GM19025 (cell line): ENCODE results near the gene CCDC116.
"Not testable (repeated sequence)": the region's sequence is repeated elsewhere in the genome, so short reads cannot be mapped to it uniquely, and the experiment has no call there.

Source experiments
- ATAC-seq: cut with Tn5 transposase; IDR thresholded peaks from one replicate; pipeline ENCODE4 v1.9.1; 2021; ENCODE audit warnings: mild to moderate bottlenecking, low read depth, moderate library complexity; ENCODE audit not compliant: unreplicated experiment

CCDC116 gene

GRCh38 chr22:21674638-21675245 lies 42.2 kb downstream of the CCDC116 start:
- ATAC-seq = no peak

- ATAC-seq = no peak
These were observed 45.3 kb downstream of the CCDC116 start for GRCh38 chr22:21677606-21678443.

- not testable (repeated sequence) for ATAC-seq
These were observed 46.3 kb downstream of the CCDC116 start for GRCh38 chr22:21678842-21679241.

DNA sequence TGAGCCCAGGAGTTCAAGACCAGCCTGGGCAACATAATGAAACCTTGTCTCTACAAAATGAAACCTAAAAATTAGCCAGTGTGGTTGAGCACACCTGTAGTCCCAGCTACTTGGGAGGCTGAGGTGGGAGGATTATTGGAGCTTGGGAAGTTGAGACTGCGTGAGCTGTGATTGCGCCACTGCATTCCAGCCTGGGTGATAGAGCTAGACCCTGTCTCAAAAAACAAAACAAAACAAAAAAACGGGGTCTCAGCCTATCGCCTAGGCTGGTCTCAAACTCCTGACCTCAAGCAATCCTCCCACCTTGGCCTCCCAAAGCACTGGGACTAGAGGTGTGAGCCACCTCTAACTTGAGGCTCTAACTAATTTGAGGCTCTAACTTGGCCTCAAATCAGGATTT lies 46.8 kb downstream of the CCDC116 start:
- no peak for ATAC-seq

DNA sequence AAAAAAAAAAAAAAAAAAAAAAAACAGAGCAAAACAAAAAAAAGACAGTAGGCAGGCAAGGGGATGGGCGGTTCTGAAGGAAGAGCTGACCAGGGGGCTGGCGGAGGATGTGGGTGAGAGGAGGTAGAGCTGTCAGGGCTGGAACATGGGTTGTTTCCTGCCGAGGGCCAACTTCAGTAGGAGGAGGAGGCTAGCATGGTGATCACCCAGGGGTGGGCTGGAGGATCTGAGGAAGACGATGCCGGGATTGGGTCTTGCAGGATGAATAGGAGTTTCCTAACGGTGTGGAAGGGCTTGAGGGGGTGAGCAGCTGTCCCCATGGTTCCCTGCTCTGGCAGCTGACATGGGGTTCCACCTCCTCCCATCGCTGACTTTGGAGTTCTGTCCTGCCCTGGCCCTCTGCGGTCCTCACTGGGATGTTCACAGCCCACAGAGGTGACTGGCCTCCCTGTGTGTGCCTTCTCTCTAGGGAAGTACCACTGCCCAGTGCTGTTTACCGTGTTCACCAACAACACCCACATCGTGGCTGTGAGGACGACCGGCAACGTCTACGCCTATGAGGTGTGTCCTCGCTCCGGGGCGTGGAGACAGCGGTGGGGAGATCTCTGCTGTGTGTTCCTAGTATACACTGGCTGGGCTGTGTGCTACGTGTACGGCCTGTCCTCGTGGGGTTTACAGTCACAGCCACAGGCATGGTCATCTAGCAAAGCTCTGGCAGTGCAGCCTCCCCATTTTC lies 48.4 kb downstream of the CCDC116 start:
- no peak for ATAC-seq

GRCh38 chr22:21681566-21682370 lies 49.2 kb downstream of the CCDC116 start:
- ATAC-seq = no peak

DNA sequence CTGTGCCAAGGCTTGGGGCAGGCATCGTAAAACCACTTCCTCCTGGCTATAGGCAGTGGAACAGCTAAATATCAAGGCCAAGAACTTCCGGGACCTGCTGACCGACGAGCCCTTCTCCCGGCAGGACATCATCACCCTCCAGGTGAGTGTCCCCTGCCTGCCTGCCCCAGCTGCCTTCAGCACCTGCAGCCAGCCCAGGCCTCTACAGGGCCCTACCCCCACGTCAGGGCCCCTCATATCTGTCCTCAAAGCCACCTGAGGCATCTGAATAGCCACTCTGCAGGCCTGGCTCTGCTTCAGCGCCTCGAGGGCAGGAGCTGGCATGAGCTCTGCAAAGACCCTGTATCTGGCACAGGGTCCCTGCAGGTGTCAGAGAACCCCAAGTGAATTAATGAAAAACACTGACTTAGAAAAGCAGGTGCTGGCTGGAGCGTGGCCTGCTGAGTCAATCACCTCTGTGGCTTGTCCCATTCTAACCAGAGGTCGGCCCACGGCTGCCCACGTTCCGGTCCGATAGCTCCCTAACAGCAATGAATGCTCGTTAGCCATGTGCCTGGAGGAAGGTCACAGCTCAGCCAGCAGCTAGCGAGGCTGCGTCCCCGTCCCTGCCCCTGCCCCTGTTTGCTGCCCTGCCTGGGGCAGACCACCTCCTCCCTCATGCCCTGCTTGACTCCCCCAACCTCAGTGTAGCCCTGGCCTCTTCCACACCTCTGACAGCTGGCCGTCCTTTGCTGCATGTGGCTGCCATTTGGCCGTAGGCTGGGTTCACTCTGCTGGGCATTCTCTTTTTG lies 50.0 kb downstream of the CCDC116 start:
- ATAC-seq = no peak

DNA sequence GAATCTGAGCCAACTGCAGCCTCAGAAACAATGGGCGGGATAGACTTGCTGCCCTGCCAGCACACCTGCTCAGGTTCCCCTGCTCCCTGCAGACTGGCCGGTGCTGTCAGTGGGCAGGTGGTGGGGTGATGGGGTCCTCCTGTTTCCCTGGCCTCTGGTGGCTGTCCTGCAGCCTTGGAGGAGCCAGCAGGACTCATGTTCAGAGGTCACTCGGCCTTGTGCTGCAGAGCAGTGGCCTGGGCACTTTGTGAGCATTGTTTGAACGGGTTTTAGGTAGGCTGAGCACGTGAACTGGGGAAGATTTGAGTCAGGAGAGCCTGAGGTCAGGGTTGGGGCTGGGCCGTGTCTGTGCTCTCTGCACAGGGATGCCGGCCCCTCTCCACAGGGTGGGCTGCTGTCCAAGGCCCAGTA lies 50.8 kb downstream of the CCDC116 start:
- ATAC-seq = no peak

DNA sequence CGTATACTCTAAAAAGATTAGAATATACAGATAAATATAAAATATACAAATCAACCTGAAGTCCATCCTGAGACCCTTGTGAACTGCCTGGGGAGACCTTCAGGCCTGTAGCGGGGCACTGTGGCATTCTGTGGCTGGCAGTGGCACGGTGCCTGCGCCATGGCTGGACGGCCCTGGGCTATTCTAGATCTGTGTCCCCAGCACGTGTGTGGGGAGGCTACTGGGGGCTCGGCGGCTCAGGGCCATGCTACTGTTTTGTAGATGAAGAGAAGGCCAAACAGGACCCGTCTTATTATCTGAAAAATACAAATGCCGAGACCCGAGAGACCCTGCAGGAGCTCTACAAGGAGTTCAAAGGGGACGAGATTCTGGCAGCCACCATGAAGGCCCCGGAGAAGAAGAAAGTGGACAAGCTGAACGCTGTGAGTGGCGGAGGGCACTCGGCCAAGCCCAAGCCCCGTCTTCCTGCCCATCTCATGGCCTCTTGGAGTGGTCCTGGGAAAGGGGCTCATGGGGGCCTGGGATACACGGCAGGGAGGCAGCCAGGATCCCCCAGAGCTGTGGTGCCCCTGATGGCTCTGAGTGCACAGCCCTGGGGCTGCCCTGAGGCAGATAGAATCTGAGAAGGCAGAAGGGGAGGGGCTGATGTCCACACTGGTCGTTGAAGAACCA lies 52.1 kb downstream of the CCDC116 start:
- ATAC-seq = no peak

DNA sequence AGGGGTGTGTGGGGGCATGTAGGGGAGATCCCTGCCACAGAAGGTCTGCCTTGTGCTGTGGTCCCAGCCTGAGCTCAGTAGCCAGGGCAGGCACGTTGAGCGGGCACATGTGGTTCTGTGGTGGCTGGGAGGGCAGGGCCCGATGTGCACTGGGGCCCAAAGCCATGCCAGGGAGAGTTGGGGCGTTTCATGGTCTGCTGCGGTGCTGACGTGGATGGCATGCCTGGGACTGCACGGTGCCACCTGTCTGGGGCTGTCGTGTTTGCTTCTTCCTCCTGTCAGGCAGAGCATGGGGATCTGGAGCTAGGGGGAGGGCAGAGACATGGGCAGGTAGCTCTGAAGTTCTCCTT lies 52.6 kb downstream of the CCDC116 start:
- ATAC-seq = no peak

GRCh38 chr22:21686193-21686608 lies 53.6 kb downstream of the CCDC116 start:
- no peak for ATAC-seq
